Endodermal cell (in vitro differentiated cells): ENCODE results near the gene EFNA5. TPM values are rescaled to one million over a fixed set of nuclear protein-coding genes. Genes with fewer than 3 reads are reported as not detected.

Experiments used
- DNase-seq: peaks from one replicate; pipeline ENCODE4 v3.0.0-alpha.2; 2017
- H3K27ac ChIP-seq: 2 replicates; pipeline ENCODE4 v1.5.1; 2013; ENCODE audit warnings: mild to moderate bottlenecking, low read depth, low read length, moderate library complexity
- H3K27me3 ChIP-seq: 2 replicates; pipeline ENCODE4 v1.6.1; 2013; ENCODE audit warnings: mild to moderate bottlenecking, low read length, moderate library complexity; ENCODE audit not compliant: insufficient read depth, control insufficient read depth, poor library complexity, severe bottlenecking
- H3K36me3 ChIP-seq: 2 replicates; pipeline ENCODE4 v1.7.0; 2013; ENCODE audit warnings: mild to moderate bottlenecking, low read length, moderate library complexity; ENCODE audit not compliant: control insufficient read depth, insufficient read depth
- H3K4me1 ChIP-seq: one replicate; pipeline ENCODE4 v1.7.0; 2013; ENCODE audit warnings: low read length; ENCODE audit not compliant: control insufficient read depth, insufficient read depth
- H3K4me3 ChIP-seq: 2 replicates; pipeline ENCODE4 v1.5.1; 2013; ENCODE audit warnings: mild to moderate bottlenecking, low read length, moderate library complexity
- H3K9ac ChIP-seq: 2 replicates; pipeline ENCODE4 v1.6.1; 2013; ENCODE audit warnings: mild to moderate bottlenecking, low read length, moderate library complexity; ENCODE audit not compliant: poor library complexity, severe bottlenecking; ENCODE audit errors: extremely low read depth
- H3K9me3 ChIP-seq: 2 replicates; pipeline ENCODE4 v1.6.1; 2013; ENCODE audit warnings: mild to moderate bottlenecking, low read length, moderate library complexity; ENCODE audit not compliant: control insufficient read depth
- H3K27ac Mint-ChIP-seq: 2 replicates; pipeline ENCODE4 v1.8.0; 2020; ENCODE audit warnings: mixed read lengths
- H3K27me3 Mint-ChIP-seq: 2 replicates; pipeline ENCODE4 v1.8.0; 2021; ENCODE audit warnings: mild to moderate bottlenecking, mixed read lengths; ENCODE audit not compliant: insufficient read depth
- H3K36me3 Mint-ChIP-seq: 2 replicates; pipeline ENCODE4 v1.8.0; 2020; ENCODE audit warnings: low read depth, mixed read lengths
- H3K4me1 Mint-ChIP-seq: 2 replicates; pipeline ENCODE4 v1.8.0; 2020; ENCODE audit warnings: mixed read lengths
- H3K4me3 Mint-ChIP-seq: 2 replicates; pipeline ENCODE4 v1.8.0; 2020; ENCODE audit warnings: mild to moderate bottlenecking, moderate library complexity, mixed read lengths
- H3K9me3 Mint-ChIP-seq: 2 replicates; pipeline ENCODE4 v1.8.0; 2020; ENCODE audit warnings: mild to moderate bottlenecking, mixed read lengths
- CTCF ChIP-seq: fragments of 200-600 bp; sonication (generic); conservative IDR thresholded peaks from 2 replicates; pipeline ENCODE4 v1.5.0; 2021; ENCODE audit warnings: antibody characterized with exemption, mild to moderate bottlenecking
- WGBS, 2 experiments: methylation state at CpG; one replicate each; pipeline versions ENCODE4 v1.1.5 to v1.1.7; 2013; ENCODE audit warnings: missing lambda C conversion rate in 2 of 2, mixed read lengths in 1 of 2; ENCODE audit not compliant: insufficient coverage in 1 of 2, insufficient read length in 1 of 2; 5-methylcytosine and 5-hydroxymethylcytosine counted together
- total RNA-seq, 2 donors: library from RNA; stranded (reverse); fragmentation: NEBNext Ultra II Directional in 1 of 2; extraction: Animal tissue kit (Norgen Biotek cat#: 25700) in 1 of 2; gene quantifications; 2 replicates in 1 of 2; 3 replicates in 1 of 2; pipeline ENCODE4 v1.2.1, GENCODE V29; 2021

EFNA5 gene
- total RNA-seq, 2 donors from 2014 or later: 53.3 to 63.1 TPM

GRCh38 chr5:107652408-107652807, 18.3 kb downstream of the EFNA5 start:
- Mint-ChIP-seq H3K36me3 (peaks cover 5% of the 10 kb centered on the region), H3K27ac (no peak overlapping the region), H3K9me3 (no peaks in the 10 kb centered on the region), H3K4me3 (no peak overlapping the region), H3K27me3 (no peaks in the 10 kb centered on the region), H3K4me1 (peaks cover 43% of the 10 kb centered on the region)
- Histone ChIP-seq H3K9ac (no peak overlapping the region), H3K4me1 (peaks cover 23% of the 10 kb centered on the region), H3K27me3 (no peaks in the 10 kb centered on the region), H3K4me3 (peak overlapping the region; percentile 3), H3K9me3 (no peaks in the 10 kb centered on the region), H3K27ac (peak overlapping the region; percentile 24), H3K36me3 (peaks cover 16% of the 10 kb centered on the region)
- no peak for DNase-seq
- WGBS, 2 experiments: 93% methylated on average over 1 of the region's 1 CpG; no CpG with 5 or more reads in 1 of the 2 experiments
- no peak for TF ChIP-seq CTCF

- no peak for TF ChIP-seq CTCF
- Mint-ChIP-seq H3K27ac (no peak overlapping the region), H3K4me3 (no peak overlapping the region), H3K4me1 (peaks cover 46% of the 10 kb centered on the region), H3K9me3 (no peaks in the 10 kb centered on the region), H3K27me3 (no peaks in the 10 kb centered on the region), H3K36me3 (peaks cover 5% of the 10 kb centered on the region)
- Histone ChIP-seq H3K9me3 (no peaks in the 10 kb centered on the region), H3K4me3 (peak overlapping the region; percentile 3), H3K27me3 (no peaks in the 10 kb centered on the region), H3K36me3 (peaks cover 14% of the 10 kb centered on the region), H3K9ac (no peak overlapping the region), H3K4me1 (peaks cover 27% of the 10 kb centered on the region), H3K27ac (no peak overlapping the region)
- DNase-seq: peak; percentile 77
- WGBS, 2 experiments: 45 to 47% methylated on average over 4 to 6 of the region's 6 CpGs
Measured at GRCh38 chr5:107651325-107651724, 19.4 kb downstream of the EFNA5 start.

DNA sequence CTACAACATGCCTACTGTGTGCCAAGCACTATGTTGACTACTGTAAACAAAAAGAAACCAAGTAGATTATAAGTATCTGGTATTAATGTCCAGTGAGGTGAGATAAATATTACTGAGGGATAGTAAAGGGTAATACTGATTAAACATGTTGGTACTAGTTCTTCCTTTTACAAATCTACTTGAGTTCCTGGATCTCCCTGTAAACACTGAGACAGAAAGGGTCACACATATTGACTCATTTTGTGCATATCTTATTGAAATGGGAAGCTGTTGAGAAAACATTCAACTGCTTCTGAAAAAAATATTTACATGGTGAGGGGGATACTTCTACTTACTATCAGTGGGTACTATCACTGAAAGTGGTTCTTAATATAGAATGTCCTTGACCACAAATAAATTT, 24.3 kb downstream of the EFNA5 start:
- no peak for TF ChIP-seq CTCF
- Mint-ChIP-seq H3K36me3 (peaks cover 8% of the 10 kb centered on the region), H3K9me3 (no peaks in the 10 kb centered on the region), H3K27ac (no peak overlapping the region), H3K4me3 (no peak overlapping the region), H3K27me3 (no peaks in the 10 kb centered on the region), H3K4me1 (peaks cover 24% of the 10 kb centered on the region)
- H3K36me3 ChIP-seq: peaks cover 13% of the 10 kb centered on the region
- H3K27me3 ChIP-seq: no peaks in the 10 kb centered on the region
- no peak overlapping the region for H3K4me3 ChIP-seq
- no peak for DNase-seq
- no peak overlapping the region for H3K27ac ChIP-seq
- peaks cover 15% of the 10 kb centered on the region for H3K4me1 ChIP-seq
- H3K9ac ChIP-seq: no peak overlapping the region
- H3K9me3 ChIP-seq: no peaks in the 10 kb centered on the region
